IPS-15b (cell line): Measurements from ENCODE around the gene CD79A.

Source experiments
- H3K27me3 ChIP-seq: one replicate; pipeline ENCODE4 v1.6.1; 2013; ENCODE audit warnings: low read length; ENCODE audit not compliant: control insufficient read depth, insufficient read depth
- H3K36me3 ChIP-seq: one replicate; pipeline ENCODE4 v1.6.1; 2013; ENCODE audit warnings: low read length; ENCODE audit not compliant: control insufficient read depth, insufficient read depth
- H3K4me1 ChIP-seq: one replicate; pipeline ENCODE4 v1.6.1; 2013; ENCODE audit warnings: mild to moderate bottlenecking, low read length; ENCODE audit not compliant: control insufficient read depth, insufficient read depth
- H3K4me3 ChIP-seq: one replicate; pipeline ENCODE4 v1.5.1; 2013; ENCODE audit warnings: low read depth, low read length
- H3K9ac ChIP-seq: one replicate; pipeline ENCODE4 v1.6.1; 2013; ENCODE audit warnings: low read depth, mild to moderate bottlenecking, low read length
- H3K9me3 ChIP-seq: one replicate; pipeline ENCODE4 v1.6.1; 2013; ENCODE audit warnings: mild to moderate bottlenecking, low read length; ENCODE audit not compliant: control insufficient read depth, insufficient read depth

The CD79A gene

DNA sequence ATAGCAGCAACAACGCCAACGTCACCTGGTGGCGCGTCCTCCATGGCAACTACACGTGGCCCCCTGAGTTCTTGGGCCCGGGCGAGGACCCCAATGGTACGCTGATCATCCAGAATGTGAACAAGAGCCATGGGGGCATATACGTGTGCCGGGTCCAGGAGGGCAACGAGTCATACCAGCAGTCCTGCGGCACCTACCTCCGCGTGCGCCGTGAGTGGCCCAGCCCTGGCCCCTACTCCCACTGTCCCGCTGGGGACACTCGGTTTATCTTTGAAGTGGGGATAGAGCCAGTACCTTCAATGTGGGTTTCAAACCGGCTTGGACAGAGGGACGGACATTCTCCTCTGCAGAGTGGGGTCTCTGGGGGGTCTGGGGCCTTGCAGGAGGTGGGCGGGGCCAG lies 2.0 kb downstream of the CD79A start:
- Histone ChIP-seq H3K9ac (no peak overlapping the region), H3K9me3 (no peaks in the 10 kb centered on the region), H3K4me1 (peaks cover 7% of the 10 kb centered on the region), H3K36me3 (no peaks in the 10 kb centered on the region), H3K27me3 (peaks cover 19% of the 10 kb centered on the region), H3K4me3 (no peak overlapping the region)

DNA sequence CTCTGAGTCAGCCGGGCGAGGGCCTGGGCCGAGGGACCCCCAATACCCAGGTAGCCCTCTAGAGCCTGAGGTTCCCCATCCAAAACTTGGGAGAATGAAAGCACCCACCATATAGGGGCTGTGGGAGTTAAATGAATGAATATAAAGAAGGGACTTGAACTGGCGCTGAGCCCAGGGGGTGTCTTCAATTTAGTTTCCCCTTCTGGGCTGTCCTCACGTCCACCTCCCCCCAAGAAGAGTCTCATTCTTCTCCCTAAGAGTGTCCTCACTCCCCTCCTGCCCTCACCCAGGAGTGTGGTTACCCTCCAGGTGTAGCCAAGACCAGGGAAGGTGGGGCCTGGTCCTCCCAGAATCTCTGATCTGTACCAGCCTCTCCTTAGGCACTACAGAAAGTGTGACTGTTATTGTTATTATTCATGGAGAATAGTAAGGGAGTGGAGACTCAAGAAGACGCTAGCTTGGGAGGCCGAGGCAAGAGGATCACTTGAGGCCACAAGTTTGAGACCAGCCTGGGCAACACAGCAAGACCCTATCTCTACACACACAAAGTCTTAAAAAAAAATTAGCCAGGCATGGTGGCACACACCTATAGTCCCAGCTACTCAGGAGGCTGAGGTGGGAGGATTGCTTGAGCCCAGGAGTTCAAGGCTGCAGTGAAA lies 2.7 kb downstream of the CD79A start:
- Histone ChIP-seq H3K9ac (no peak overlapping the region), H3K4me3 (no peak overlapping the region), H3K27me3 (peaks cover 19% of the 10 kb centered on the region), H3K4me1 (peaks cover 7% of the 10 kb centered on the region), H3K36me3 (no peaks in the 10 kb centered on the region), H3K9me3 (no peaks in the 10 kb centered on the region)

DNA sequence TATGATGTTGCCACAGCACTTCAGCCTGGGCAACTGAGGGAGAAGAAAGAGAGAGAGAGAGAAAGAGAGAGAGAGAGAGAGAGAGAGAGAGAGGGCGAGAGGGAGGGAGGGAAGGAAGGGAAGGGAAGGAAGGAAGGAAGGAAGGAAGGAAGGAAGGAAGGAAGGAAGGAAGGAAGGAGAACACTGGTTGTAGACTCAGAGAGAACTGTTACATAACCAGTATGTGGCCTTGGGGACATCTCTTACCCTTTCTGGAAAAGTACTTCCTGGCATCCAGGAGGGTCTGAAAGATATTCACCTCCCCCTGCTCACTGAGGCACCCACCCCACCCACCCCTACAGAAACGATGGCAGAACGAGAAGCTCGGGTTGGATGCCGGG lies 3.2 kb downstream of the CD79A start:
- H3K36me3 ChIP-seq: no peaks in the 10 kb centered on the region
- peaks cover 19% of the 10 kb centered on the region for H3K27me3 ChIP-seq
- no peaks in the 10 kb centered on the region for H3K9me3 ChIP-seq
- no peak overlapping the region for H3K4me3 ChIP-seq
- H3K9ac ChIP-seq: no peak overlapping the region
- H3K4me1 ChIP-seq: peaks cover 7% of the 10 kb centered on the region

DNA sequence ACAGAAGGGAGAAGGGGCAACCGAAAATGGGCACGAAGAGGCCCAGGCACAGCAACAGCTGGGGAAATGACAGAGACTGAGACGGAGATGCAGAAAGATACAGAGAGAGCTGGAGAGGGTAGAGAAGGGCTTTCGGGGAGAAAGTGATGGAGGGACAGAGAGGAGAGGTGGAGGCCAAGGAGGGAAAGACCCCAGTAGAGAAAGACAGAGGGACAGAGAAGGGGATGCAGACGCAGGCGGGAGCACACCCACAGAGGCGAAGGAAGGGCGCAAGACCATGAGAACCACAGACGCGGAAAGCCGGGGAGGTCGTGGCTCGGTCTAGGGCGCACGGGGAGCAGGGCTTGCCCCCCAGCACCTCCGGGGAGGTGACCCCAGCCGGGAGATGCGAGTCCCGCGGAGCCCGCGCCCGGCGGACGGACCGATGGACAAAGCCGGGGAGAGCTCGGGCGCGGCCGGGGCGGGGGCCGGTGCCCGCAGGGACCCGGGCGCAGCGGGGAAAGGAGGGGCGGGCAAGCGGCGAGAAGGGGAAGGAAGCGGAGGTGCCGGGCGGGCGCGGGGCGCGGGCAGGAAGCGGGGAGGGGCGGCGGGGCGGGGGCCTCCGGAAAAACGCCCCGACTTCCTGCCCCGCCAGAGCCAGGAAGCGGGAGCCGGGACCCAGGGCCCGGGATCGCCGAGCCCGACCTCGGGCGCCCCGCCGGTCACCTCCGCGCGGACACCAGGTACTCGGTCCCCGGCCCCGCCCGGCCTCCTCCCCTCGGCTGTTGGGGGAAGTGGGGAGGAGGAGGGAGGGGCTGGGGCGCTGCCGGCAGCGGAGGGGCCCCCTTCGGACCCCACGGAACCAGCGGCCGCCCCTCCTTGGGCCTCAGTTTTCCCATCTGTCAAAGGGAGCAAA lies 5.7 kb downstream of the CD79A start, which contains the start of gene ARHGEF1:
Gene ARHGEF1 (plus strand): TSS at position 617 of the 895 bp plus-strand sequence. CDS start 4,899 bp downstream, outside the sequence.
- Histone ChIP-seq H3K4me3 (peak within 1 kb of the TSS; percentile 78), H3K4me1 (peaks cover 10% of the 10 kb centered on the region), H3K9me3 (no peaks in the 10 kb centered on the region), H3K27me3 (peaks cover 19% of the 10 kb centered on the region), H3K36me3 (no peaks in the 10 kb centered on the region), H3K9ac (peak within 1 kb of the TSS; percentile 13)

DNA sequence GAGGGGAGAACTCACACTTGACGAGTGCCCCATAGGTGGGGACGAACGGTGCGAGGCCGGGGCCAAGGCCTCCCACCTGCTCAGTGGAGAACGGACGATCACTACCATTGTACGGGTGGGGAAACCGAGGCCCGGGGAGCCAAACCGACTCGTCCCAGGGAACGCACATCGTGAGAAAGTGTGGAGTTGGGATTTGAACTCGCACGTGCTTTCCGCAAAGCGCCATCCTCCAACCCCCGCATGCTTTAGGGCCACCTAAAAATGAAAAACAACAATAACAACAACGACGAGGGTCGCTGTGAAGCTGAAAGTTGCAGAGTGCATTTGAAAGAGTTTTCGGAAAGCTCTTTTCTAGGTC lies 6.4 kb downstream of the CD79A start:
- peak overlapping the region; percentile 78 for H3K4me3 ChIP-seq
- no peak overlapping the region for H3K9ac ChIP-seq
- no peaks in the 10 kb centered on the region for H3K36me3 ChIP-seq
- H3K9me3 ChIP-seq: no peaks in the 10 kb centered on the region
- H3K27me3 ChIP-seq: peaks cover 19% of the 10 kb centered on the region
- H3K4me1 ChIP-seq: peaks cover 10% of the 10 kb centered on the region

DNA sequence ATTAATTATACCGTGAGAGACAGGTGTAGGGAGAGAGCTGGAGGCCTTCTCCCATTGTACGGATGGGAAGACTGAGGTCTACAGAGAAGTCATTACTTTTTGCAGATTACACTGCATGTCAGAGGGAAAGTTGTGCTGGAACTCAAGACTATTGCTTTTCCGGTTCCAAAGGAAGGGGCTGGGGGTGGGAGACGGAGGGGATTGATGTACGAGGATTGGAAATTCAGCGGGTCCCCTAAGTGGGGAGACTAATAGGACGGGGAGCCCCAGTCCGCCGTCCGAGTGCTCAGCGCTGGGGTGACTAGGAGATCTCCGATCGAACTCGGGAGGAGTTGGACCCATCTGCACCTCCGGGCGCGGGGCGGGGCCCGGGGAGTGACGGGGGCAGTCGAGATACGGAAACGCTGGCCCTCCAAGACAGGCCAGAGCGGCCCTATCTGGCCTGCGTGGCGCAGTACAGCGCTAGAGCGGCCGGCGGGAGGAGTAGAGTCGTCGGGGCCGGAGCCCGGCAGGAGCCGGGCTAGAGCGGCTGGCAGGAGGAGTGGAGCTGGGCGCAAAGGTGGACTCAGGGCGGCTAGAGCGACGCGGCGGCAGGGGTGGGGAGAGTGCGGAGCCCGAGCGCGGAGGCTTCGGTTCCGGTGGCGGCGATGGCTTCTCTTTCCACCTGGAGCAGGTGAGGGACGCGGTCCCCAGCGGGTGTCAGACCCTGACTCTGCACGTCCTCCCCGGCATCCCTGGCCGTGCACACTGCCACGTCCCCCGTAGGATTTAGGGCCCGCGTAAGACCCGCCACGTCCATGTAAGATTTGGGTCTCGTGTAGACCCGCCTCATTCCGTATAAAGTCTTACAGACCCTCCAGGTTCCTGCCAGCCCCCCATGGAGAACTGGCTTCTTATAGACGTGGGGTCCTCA lies 7.0 kb downstream of the CD79A start:
- Histone ChIP-seq H3K36me3 (peaks cover 3% of the 10 kb centered on the region), H3K4me3 (peak overlapping the region; percentile 90), H3K9me3 (no peaks in the 10 kb centered on the region), H3K9ac (peak overlapping the region; percentile 85), H3K4me1 (peaks cover 10% of the 10 kb centered on the region), H3K27me3 (peaks cover 19% of the 10 kb centered on the region)

DNA sequence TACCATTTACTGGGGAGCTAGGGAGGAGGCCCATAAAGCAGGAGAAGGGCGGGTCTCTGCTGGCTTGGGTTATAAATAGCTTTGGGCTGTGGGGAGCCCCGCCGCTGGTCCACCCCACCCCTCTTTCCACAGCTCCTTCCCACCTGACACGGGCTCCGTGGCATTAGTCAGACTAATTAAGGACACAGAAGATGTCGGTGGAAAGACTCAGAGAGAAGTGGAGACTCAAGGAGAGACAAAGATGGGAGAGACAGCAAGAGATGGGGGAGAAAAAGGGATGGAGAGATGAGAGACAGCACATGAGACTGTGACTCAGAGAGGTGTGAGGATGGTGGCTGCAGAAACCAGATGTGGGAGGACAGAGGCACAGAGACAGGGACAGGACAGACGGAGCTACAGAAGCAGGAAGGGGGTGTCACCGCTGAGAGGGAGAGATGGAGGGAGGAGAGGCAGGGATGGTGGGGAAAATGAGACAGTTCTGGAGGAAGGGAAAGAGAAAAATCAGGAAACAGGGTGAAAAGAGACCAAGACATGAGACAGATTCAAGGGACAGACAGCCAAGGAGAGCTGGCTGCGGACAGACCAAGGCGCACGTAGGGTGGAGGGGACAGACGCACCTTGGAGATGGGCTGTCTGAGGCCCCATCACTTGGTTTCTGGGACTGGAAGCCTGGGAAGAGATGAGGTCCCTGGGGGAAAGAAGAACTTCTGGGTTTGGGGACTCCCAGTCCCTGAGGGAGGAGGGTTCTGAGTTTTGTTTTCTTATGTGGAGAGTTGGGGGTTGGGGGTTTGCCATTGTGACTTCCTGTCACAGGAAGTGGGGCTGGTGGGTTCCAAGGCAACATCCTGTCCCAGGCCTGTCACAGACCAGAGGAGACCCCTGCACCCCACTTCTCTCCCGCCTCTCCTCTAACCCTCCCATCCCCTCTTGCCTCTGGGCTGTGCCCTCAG lies 10.0 kb downstream of the CD79A start:
- H3K36me3 ChIP-seq: peaks cover 8% of the 10 kb centered on the region
- no peaks in the 10 kb centered on the region for H3K9me3 ChIP-seq
- peaks cover 10% of the 10 kb centered on the region for H3K4me1 ChIP-seq
- no peak overlapping the region for H3K4me3 ChIP-seq
- H3K27me3 ChIP-seq: peaks cover 13% of the 10 kb centered on the region
- no peak overlapping the region for H3K9ac ChIP-seq

DNA sequence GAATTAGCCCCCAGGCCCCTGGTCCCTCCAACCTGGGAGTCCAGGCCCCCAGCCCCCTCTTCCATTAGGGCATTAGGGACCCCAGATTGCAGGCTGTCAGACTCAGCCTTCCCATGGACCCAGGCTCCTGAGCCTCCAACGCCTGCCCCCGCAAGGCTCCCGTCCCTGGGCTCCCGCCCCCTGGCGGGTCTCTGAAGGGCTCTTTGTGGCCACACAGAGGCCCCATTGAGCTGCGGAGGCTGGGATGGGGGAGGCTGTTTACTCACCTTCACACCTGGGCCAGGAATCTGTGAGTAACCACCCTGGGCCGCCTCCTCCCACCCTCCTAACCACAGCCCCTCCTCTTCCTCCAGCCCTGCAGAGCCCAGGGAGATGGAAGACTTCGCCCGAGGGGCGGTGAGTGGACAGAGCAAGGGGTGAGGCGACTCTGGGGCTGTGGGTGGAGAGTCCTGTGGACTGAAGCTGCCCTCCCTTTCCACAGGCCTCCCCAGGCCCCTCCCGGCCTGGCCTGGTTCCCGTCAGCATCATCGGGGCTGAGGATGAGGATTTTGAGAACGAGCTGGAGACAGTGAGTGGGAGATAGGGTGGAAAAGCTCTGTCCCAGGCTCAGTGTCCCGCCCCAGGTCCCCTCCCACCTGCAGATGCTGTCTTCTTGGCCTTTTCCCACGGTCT lies 10.8 kb downstream of the CD79A start:
- H3K9ac ChIP-seq: no peak overlapping the region
- no peak overlapping the region for H3K4me3 ChIP-seq
- no peaks in the 10 kb centered on the region for H3K9me3 ChIP-seq
- peaks cover 7% of the 10 kb centered on the region for H3K4me1 ChIP-seq
- peaks cover 6% of the 10 kb centered on the region for H3K27me3 ChIP-seq
- H3K36me3 ChIP-seq: peaks cover 9% of the 10 kb centered on the region

DNA sequence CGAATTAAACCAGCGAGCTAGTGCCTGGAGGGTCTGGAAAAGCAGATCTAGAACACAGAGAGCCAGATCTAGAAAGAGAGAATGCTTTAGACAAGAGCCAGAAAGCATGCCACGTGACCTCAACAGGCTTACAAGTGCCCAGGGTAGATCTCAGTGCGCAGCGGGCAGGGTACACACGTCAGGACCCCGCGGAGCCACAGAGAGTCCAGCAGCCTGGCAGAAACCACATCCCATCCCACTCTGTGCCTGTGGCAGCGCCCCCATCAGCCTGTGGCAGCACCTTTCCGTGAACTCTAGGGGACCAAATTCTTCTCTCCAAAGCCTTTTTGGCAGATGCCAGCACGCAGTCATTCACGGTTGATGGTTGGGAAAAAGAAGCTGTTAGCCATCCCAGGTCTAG lies 11.8 kb downstream of the CD79A start:
- H3K36me3 ChIP-seq: peaks cover 11% of the 10 kb centered on the region
- H3K9me3 ChIP-seq: no peaks in the 10 kb centered on the region
- no peak overlapping the region for H3K9ac ChIP-seq
- no peaks in the 10 kb centered on the region for H3K27me3 ChIP-seq
- peaks cover 7% of the 10 kb centered on the region for H3K4me1 ChIP-seq
- H3K4me3 ChIP-seq: no peak overlapping the region

DNA sequence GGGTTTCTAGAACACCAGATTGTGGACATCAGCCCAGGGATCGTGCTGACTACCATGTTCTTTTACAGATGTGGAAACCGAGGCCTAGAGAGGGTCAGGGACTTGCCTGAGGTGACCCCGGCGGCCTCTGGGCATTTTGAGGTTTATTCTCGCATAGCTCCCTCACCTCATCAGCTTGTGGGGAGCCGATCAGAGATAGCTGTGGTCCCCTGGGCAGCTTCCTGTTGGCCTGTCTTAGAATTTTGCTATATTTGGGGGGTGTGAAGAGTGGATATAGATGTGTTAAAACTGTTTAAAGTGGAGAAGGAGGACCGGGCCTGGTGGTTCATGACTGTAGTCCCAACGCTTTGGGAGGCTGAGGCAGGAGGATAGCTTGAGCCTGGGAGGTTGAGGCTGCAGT lies 12.8 kb downstream of the CD79A start:
- H3K9ac ChIP-seq: no peak overlapping the region
- peaks cover 7% of the 10 kb centered on the region for H3K4me1 ChIP-seq
- H3K4me3 ChIP-seq: no peak overlapping the region
- no peaks in the 10 kb centered on the region for H3K27me3 ChIP-seq
- H3K9me3 ChIP-seq: no peaks in the 10 kb centered on the region
- peaks cover 17% of the 10 kb centered on the region for H3K36me3 ChIP-seq
